Large intestine (tissue), 3 donors: ENCODE results near the gene ASB2. TPM values are rescaled to one million over a fixed set of nuclear protein-coding genes. Genes with fewer than 3 reads are reported as not detected.
A peak's percentile ranks its signal among the peaks of the same experiment; 100 is the strongest.

Experiments used
- DNase-seq, 2 donors: peaks; one replicate each; pipeline versions ENCODE4 v3.0.0 to v3.0.0-alpha.2; 2013
- H3K27ac ChIP-seq: one replicate; pipeline ENCODE4 v1.5.1; 2013; ENCODE audit warnings: low read length
- H3K27me3 ChIP-seq: 2 replicates; pipeline ENCODE4 v1.6.1; 2013; ENCODE audit warnings: low read length; ENCODE audit not compliant: control insufficient read depth, insufficient read depth
- H3K36me3 ChIP-seq: 2 replicates; pipeline ENCODE4 v1.6.1; 2013; ENCODE audit warnings: low read length; ENCODE audit not compliant: control insufficient read depth, insufficient read depth
- H3K4me1 ChIP-seq: one replicate; pipeline ENCODE4 v1.6.1; 2013; ENCODE audit warnings: low read length; ENCODE audit not compliant: control insufficient read depth, insufficient read depth
- H3K4me3 ChIP-seq: one replicate; pipeline ENCODE4 v1.5.1; 2013; ENCODE audit warnings: low read length
- H3K9me3 ChIP-seq: one replicate; pipeline ENCODE4 v1.6.1; 2013; ENCODE audit warnings: mild to moderate bottlenecking, low read depth, low read length, moderate library complexity; ENCODE audit not compliant: control insufficient read depth
- WGBS: methylation state at CpG from one replicate; pipeline ENCODE4 v1.1.5; 2013; ENCODE audit warnings: low lambda C conversion rate; ENCODE audit not compliant: insufficient coverage; 5-methylcytosine and 5-hydroxymethylcytosine counted together
- polyA plus RNA-seq: library from polyadenylated mRNA; unstranded; fragments of 120-200 nt; gene quantifications from one replicate; pipeline ENCODE4 v1.2.1, GENCODE V29; 2013

Gene ASB2
- polyA plus RNA-seq, 1 donor: 12.1 TPM

DNA sequence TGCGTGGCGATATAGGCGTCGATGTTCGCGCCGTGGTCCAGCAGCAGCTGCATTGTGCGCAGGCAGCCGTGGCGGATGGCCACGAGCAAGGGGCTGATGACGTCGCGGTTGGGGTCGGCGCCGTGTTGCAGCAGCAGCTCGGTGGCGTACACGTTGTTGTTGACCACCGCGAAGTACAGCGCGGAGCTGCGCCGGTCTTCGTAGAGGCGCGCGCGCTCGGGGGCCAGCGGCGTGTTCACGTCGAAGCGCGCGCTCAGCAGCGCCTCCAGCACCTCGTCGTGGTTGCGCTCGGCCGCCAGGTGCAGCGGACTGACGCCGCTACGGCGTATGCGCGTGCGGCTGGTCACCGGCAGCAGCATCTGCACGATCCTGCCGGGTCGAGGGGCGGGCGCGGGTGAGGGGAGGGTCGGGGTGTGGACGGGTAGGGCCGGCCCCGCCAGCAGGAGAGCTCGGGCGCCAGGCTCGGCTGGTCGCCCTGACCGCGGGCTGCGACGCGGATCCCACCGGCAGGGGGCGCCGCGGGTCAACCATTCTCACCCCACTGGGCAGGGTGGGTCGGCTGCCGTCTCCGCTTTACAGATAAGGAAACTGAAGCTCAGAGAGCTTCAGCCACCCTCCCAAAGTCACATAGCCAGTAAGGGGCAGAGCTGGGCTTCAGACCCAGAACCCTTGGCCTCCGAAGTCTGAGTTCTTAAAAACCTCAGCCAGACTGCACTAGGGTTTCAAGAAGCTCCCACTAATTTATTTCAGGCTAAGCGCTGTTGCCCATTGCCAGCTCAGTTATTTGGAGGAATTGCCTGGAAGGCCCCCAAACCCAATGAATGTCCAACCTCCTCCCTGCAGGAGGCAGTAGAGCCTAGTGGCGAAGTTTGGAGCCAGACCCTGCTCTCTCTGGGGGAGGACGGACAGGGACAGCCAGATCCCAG is 36.8 kb downstream of the ASB2 start:
- no peak overlapping the region for H3K27ac ChIP-seq
- WGBS: no CpG with 5 or more reads among the region's 84 CpGs
- peaks cover 9% of the 10 kb centered on the region for H3K4me1 ChIP-seq
- peak; percentile 77 to 79 for DNase-seq
- H3K4me3 ChIP-seq: no peak overlapping the region
- H3K9me3 ChIP-seq: no peaks in the 10 kb centered on the region
- H3K36me3 ChIP-seq: no peaks in the 10 kb centered on the region
- peaks cover 42% of the 10 kb centered on the region for H3K27me3 ChIP-seq

DNA sequence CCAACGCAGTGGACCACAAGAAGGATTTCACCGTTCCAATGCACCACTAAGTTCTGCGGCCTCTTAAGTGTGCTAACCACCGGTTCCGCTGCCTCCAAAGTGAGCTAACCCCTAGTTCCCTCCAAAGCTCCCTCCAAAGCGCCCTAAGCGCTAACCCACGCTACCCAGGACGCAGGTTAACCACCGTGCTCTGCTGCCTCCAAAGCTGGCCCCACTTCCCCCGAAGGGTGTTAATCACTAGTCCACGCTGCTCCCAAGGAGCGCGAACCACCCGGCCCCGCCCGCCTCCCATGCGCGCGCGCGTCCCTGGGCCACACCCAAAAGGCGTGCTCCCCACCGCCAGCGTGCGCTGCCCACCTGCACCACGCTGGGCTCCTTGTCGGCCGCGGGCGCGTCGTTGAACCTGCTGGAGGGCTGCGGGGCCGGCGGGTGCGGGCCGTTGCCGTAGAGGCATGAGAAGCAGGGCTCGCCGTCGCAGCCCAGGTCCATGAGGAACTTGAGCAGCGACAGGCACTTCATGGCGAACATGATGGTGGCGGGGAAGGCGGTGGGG is 37.5 kb downstream of the ASB2 start:
- no peak overlapping the region for H3K4me3 ChIP-seq
- H3K4me1 ChIP-seq: peaks cover 9% of the 10 kb centered on the region
- no peaks in the 10 kb centered on the region for H3K9me3 ChIP-seq
- DNase-seq: no peak
- no peak overlapping the region for H3K27ac ChIP-seq
- H3K36me3 ChIP-seq: no peaks in the 10 kb centered on the region
- WGBS: no CpG with 5 or more reads among the region's 46 CpGs
- H3K27me3 ChIP-seq: peaks cover 42% of the 10 kb centered on the region

DNA sequence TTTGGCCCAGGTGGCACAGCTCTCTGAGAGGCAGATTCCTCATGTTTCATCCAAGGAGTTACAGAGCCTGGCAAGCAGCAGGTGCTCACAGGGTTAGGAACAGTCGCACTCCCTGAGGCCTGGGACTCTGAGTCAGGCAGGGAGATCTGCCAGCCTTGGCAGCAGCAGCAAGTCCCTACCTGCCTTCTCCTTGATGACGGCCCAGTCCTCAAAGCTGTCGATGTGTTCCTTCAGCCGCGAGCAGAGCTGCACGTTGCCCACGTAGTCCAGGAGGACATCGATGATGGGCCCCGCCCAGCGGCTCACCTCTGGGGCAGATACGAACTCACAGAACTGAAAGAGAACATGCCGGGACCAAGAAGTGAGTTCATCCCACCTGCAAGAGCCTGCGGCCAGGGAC is 38.9 kb downstream of the ASB2 start:
- H3K4me1 ChIP-seq: peaks cover 8% of the 10 kb centered on the region
- no CpG with 5 or more reads among the region's 13 CpGs for WGBS
- no peak for DNase-seq
- H3K9me3 ChIP-seq: no peaks in the 10 kb centered on the region
- no peak overlapping the region for H3K27ac ChIP-seq
- peaks cover 42% of the 10 kb centered on the region for H3K27me3 ChIP-seq
- no peaks in the 10 kb centered on the region for H3K36me3 ChIP-seq
- no peak overlapping the region for H3K4me3 ChIP-seq

DNA sequence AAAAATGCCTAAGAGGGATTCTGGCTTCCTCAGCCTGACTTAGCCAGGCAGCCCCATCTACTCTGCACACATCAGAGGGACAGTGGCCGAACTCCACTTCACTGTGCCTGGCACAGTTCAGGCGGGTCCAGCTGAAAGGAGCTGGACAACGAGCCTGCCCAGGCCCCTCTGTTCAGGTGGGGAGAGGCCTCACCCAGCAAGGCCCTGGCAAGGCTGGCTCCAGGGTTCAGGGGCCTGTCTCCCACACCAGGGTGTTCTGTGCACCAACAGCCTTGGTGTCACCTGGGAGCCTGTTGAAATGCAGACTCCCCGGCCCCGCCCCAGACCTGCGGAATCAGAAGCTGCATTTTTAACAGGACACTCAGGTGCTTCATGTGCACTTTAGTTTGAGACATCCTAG is 39.4 kb downstream of the ASB2 start:
- H3K9me3 ChIP-seq: no peaks in the 10 kb centered on the region
- WGBS: no CpG with 5 or more reads among the region's 6 CpGs
- H3K36me3 ChIP-seq: no peaks in the 10 kb centered on the region
- no peak overlapping the region for H3K27ac ChIP-seq
- H3K27me3 ChIP-seq: peaks cover 42% of the 10 kb centered on the region
- no peak overlapping the region for H3K4me3 ChIP-seq
- H3K4me1 ChIP-seq: peaks cover 5% of the 10 kb centered on the region
- no peak for DNase-seq

DNA sequence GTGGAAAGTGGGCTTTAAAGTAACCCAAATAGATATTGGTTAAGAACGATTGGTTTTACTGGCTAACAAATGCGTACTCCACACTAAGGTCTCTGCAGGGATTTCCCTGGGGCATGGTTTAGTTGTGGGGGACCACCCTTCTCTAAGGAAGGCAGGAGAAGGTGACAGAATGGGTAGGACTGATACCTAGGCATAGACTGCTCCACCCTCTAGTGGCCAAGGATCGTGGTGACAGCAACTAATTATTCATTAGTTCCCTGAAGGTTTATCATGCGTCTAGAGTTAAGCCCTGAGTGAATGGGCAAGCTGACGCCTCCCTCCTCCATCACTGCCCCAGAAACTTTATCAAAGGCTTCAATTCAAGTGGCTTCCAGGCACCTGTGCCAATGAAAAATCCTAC is 40.1 kb downstream of the ASB2 start:
- Histone ChIP-seq H3K4me1 (peaks cover 5% of the 10 kb centered on the region), H3K27me3 (peaks cover 42% of the 10 kb centered on the region), H3K9me3 (no peaks in the 10 kb centered on the region), H3K36me3 (no peaks in the 10 kb centered on the region), H3K4me3 (no peak overlapping the region), H3K27ac (no peak overlapping the region)
- DNase-seq: no peak
- no CpG with 5 or more reads among the region's 5 CpGs for WGBS

DNA sequence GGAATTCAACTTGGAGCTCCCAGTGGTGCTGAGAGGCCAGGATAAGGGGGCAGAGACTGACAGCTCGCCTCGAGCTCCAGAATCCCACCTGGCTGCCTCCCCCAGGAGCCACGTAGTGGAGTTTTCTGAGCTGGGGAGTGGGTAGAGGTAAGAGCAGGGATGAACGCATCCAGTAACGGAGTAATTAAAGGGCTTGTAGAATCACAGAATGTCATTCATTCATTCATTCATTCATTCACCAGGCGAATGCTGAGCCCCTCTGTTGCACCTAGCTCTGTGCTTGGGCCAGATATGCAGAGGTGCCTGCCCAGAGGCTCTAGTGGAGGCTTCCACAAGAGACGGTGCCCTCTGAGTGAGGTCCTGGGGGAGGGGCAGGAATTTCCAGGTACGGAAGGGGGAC is 41.2 kb downstream of the ASB2 start:
- no peak overlapping the region for H3K4me3 ChIP-seq
- H3K9me3 ChIP-seq: no peaks in the 10 kb centered on the region
- H3K36me3 ChIP-seq: no peaks in the 10 kb centered on the region
- H3K27me3 ChIP-seq: peaks cover 42% of the 10 kb centered on the region
- peaks cover 5% of the 10 kb centered on the region for H3K4me1 ChIP-seq
- H3K27ac ChIP-seq: no peak overlapping the region
- no CpG with 5 or more reads among the region's 8 CpGs for WGBS
- DNase-seq: no peak

DNA sequence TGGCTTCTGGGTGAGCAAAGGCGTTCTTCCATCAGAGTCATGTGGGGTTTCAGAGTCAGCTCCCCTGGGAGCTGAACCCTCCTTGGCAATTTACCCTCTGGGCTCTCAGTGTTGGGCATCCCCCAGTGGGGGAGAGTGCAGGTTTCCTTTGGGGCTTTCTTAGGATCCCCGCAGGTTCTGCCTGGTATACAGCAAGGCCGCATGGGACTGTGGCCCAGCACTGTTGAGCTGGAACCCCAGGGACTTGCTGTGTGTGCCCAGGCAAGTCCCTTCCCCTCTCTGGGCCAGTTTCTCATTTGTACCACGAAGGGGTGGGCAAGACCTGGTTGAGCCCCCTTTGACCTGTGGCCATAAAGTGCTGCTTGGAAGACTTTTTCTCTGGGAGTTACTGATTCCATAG is 43.7 kb downstream of the ASB2 start:
- H3K27me3 ChIP-seq: peaks cover 20% of the 10 kb centered on the region
- no peaks in the 10 kb centered on the region for H3K9me3 ChIP-seq
- no CpG with 5 or more reads among the region's 4 CpGs for WGBS
- no peak overlapping the region for H3K4me3 ChIP-seq
- DNase-seq: no peak
- no peaks in the 10 kb centered on the region for H3K4me1 ChIP-seq
- no peak overlapping the region for H3K27ac ChIP-seq
- H3K36me3 ChIP-seq: no peaks in the 10 kb centered on the region

DNA sequence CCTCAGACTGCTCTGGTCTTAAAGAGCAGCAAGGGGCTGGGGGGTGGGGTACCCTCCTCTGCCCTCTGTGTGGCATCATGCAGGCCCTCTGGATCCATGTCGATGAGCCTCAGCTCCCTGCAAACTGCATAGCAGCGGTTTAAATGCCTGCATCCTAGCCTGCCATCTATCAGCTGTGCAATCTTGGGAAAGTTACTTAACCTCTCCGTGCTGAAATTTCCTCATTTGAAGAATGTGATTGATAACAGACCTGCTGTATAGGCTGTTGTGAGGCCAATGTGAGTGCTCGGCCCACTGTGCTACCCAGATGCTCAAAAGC is 45.4 kb downstream of the ASB2 start:
- Histone ChIP-seq H3K27me3 (peaks cover 7% of the 10 kb centered on the region), H3K4me3 (no peak overlapping the region), H3K36me3 (no peaks in the 10 kb centered on the region), H3K9me3 (no peaks in the 10 kb centered on the region), H3K27ac (no peak overlapping the region), H3K4me1 (no peaks in the 10 kb centered on the region)
- DNase-seq: no peak
- WGBS: no CpG with 5 or more reads among the region's 4 CpGs

DNA sequence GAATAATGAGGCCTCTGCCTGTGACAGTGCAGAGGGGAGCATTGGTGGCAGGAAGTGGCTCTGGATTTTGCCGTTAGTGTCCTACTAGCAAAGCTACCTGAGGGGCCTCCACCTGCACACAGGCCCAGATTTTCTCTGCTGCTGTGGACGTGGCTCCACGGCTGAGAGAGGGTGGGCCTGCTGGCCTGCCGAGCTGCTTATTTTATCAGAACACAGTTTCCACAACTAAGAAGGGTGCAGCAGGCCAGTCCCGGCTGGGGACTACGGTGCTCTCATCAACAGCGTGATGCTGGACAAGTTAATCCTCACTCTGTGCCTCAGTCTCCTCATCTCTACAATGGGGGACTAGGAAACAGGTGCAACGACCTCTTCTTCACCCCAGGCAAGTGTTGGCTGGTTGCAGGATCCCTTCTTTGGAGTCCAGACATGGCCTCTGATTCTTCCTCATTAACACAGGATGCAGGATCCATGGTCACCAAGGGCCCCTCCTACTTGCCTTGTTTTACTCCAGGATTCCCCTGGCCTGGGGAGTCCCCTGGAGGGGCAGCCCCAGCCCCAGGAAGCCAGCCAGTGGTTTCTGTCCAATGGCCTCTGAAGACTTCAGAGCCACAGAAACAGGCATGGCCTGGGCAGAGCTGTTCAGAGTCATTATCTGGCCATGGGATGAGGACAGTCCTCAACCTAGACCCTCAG is 45.9 kb downstream of the ASB2 start:
- WGBS: no CpG with 5 or more reads among the region's 8 CpGs
- H3K9me3 ChIP-seq: no peaks in the 10 kb centered on the region
- DNase-seq: no peak
- no peaks in the 10 kb centered on the region for H3K36me3 ChIP-seq
- H3K4me3 ChIP-seq: no peak overlapping the region
- no peaks in the 10 kb centered on the region for H3K4me1 ChIP-seq
- H3K27ac ChIP-seq: no peak overlapping the region
- peaks cover 4% of the 10 kb centered on the region for H3K27me3 ChIP-seq

DNA sequence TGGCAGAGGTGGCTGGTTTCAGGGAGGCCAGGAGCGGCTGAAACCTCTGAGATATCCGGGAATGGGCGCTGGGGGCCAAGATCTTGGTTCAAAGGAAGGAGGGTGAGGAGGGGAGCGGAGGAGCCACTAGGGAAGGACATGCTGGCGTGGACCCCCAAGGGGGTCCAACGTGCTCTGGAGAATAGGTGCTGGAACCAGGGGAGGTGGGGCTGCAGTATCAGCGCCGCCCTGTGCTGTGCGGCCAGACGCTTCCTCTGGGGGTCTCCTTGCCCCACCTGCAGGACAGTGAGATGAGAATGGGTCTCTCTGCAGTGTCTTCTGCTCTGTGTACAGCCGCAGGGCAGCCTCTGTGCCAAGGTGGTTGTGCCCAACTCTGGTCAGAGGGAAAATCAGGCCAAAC is 46.7 kb downstream of the ASB2 start:
- WGBS: no CpG with 5 or more reads among the region's 11 CpGs
- H3K9me3 ChIP-seq: no peaks in the 10 kb centered on the region
- H3K4me1 ChIP-seq: no peaks in the 10 kb centered on the region
- H3K4me3 ChIP-seq: no peak overlapping the region
- H3K36me3 ChIP-seq: no peaks in the 10 kb centered on the region
- no peak overlapping the region for H3K27ac ChIP-seq
- H3K27me3 ChIP-seq: peaks cover under 1% of the 10 kb centered on the region
- DNase-seq: no peak
